A204.1 (cell line): ENCODE measurements around the gene CYP4B1.
"Not testable (repeated sequence)": the region's sequence is repeated elsewhere in the genome, so short reads cannot be mapped to it uniquely, and the experiment has no call there.

Experiments used
- FAIRE-seq: peaks from 2 replicates; lab custom pipeline; 2012; peaks lifted over from hg19 to GRCh38; lab: Jason Lieb, UNC

Gene CYP4B1

GRCh38 chr1:46798810-46799209, at the start of gene CYP4B1:
CYP4B1 (plus strand) TSS chr1:46799046; CDS start chr1:46799082, 36 bp downstream.
- FAIRE-seq = no peak

DNA sequence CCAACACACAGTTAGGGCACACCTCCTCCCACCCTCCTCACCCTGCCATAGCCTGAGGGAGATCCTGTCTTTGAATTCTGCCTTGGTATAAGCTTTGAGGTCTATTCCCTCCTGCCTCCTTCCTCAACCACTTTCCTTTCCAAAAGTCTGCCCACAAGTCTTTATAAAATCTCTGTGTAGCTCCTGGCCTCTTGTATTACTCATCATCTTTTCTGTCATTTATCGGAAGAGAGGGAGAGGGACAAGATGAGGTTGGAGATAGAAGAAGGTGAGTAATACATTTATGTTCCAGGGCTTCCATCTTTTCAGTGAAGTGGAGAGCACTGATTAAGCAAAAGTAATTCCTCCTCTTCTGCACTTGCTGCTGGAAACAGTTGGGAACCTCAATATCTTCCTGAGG, 49.4 kb upstream of the CYP4B1 start:
- FAIRE-seq = no peak

DNA sequence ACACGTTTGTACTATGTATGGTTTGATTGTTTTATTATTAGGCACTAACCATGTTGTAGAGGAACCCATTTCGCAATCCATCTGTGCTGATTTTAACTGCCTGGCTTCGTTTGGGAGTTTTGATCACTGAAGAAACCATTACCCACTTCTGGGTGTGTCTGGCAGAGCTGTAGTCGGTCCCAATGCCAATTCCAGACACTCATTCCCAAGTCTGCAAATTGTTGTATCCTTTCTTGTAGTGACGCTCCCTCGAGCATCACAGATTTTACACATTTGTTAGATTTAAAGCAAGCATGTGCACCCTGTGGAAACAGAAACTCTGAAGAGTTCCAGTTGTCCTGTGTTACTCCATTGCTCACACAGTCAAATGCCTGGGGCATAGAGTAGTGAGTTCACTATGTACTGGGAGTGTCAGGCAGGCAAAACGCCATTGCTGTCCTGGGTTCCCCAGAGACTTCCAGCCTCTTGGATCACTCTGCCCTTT, 48.9 kb upstream of the CYP4B1 start:
- FAIRE-seq = no peak

DNA sequence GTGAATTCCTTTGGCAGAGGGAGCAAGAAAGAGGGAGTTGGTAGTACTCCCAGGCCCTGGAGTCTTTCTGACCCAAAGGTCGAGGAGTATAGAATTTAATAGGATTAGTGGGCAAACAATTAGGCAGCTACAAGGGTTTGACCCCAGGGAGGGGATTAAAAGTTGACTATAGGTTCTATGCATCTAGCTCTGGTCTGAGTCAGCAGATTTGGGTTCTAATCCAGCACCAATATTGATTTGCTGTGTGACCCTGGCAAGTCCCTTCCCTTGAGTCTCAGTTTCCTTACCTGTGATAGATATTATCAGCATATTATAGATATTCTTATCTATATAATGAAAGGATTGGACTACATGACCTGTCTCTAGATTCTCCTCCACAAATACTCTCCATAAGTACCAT, 44.9 kb upstream of the CYP4B1 start:
- FAIRE-seq = no peak

DNA sequence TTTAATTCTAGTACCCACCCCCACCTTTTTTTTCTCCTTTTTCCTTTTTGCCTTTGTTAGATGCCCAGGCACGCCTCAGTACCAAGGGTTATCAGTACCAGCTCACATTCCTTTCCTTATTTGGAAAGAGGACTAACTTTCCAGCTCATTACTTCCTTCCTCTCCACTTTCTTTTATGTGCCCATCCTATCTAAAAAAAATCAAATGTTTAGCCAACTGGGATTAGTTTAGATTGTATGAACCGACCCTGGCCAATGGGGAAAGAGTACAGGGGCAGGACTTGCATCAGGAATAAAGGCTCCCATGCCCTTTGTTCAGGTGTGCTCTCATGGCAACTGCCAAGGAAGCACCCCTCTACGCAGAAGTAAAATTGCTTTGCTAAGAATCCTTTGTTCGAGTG, 44.1 kb upstream of the CYP4B1 start:
- FAIRE-seq = not testable (repeated sequence)

- FAIRE-seq = no peak
These were observed 43.7 kb upstream of the CYP4B1 start for GRCh38 chr1:46755121-46755520.

GRCh38 chr1:46757247-46757955, 41.4 kb upstream of the CYP4B1 start:
- FAIRE-seq = no peak

DNA sequence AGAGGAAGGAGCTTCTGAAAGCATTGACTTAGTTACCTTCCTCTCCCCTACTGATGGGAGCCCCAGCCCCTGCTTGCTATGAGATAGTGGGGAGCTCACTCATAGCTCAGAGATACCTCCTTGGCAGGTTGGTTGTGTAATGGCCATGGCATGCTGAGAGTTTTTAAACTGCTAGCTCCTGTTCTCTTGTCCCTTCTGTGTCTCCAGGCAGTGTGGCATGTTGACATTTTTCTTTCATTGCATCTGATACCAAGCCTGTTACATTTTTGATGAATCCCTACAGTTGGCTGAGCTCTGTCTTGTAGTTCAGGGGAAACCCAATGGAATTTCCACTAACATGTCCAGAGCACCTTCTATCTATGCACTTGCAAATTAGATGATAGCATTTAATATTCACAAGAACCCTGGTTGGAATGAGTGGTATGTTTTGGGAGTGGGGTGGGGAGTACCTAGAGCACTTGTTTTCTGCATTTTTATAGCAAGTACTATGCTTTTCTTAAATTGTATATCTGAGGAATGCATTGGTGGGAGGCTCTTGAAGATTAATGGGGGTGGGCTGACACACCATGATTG, 40.8 kb upstream of the CYP4B1 start:
- no peak for FAIRE-seq

DNA sequence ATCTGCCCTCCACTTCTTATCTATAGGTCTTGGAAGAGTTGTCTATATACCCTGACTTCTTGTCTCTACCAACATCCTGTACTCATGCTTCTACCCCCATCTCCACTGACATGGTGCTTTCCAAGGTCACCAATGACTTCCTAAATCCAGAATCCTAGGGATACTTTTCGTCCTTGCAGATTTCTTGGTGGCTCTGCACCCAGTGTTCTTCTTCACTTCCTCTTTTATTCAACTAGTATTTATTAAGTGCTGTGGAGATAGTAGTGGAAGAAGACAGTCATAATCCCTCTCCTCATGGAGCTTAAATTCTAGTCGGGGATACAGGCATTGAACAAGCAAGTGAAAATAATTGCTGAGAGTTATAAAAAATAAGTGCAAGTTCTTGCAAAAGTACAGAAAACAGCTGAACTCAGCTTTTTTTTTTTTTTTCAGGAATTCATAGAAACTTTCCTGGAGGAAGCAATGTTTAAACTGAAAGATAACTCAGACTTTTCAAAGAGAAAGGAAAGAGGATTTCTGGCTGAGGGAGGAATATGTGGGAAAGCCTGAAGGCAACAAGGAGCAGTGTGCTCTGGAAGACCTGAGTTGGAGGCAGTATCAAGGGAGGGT, 38.2 kb upstream of the CYP4B1 start:
- no peak for FAIRE-seq

- FAIRE-seq = no peak
These were observed 37.1 kb upstream of the CYP4B1 start for GRCh38 chr1:46761740-46762139.

DNA sequence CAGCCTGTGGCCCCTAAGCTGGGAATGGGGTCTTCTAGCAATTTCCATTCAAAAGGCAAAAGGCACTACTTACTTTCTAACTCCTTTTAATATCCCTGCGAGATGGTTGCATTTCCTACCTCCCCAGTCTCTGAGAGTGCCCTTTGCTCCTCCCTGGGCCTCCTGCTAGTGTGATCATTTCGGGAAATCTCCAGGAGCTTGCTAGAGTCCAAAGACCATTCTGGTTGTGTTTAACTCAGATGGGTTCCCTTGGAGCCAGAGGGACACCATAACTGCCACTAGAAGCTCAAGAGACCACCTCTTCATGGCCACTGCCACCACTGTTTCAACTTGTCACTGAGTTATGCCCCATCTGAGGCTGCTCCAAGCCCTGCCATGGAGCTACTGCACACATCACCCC, 34.4 kb upstream of the CYP4B1 start:
- no peak for FAIRE-seq

GRCh38 chr1:46767649-46768282, 31.1 kb upstream of the CYP4B1 start:
- no peak for FAIRE-seq

DNA sequence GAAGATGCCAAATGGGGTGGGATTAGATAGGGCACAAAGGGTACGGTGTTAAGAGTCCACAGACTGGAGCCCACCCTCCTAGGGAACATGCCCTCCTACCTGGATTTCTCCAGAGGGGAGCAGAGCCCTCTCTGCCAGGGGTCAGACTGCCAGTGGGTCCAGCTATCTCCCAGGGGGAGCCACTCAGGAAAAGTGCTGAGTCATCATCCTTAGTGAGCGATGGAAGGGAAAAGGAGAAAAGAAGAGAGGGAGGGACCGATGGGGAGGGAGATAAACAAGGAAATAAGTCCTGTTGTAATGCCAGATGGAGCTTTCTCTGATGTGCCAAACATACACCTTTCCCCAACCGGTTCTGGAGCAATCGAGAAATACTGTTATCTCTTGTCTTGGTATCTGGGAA, 30.4 kb upstream of the CYP4B1 start:
- no peak for FAIRE-seq

DNA sequence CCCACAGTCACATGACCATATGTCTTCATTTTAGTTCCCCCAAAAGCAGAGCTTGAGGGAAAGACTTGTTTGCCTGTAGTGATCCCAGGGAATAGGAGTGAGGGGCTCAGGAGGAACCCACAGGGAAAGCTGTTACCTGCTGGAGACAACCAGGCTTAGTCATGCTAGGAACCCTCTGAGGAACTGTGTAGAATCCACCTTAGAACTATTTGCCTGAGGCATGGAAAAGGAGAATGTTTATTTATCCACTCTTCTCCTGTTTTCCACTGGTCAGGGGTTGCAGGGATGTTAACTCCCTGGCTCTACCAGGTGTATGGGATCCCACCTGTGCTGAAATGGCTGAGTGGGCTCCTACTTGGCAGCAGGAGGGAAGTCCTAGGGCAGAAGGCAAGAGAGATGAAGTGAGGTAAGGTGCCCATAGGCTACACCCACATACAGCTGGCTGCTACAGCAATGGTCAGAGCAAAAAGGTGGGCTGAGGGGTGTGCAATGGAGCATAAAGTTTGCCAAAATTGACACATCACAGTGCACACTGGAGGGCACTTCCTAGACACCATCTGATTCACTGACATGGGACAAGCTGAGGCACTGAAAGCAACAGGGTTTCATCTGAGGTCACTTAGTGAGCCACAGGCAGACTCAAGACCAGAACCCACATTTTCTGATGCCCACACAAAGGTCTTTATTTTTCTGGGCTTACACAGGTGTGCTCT, 29.7 kb upstream of the CYP4B1 start:
- FAIRE-seq = no peak

- no peak for FAIRE-seq
These were observed 28.3 kb upstream of the CYP4B1 start for GRCh38 chr1:46770541-46770940.

DNA sequence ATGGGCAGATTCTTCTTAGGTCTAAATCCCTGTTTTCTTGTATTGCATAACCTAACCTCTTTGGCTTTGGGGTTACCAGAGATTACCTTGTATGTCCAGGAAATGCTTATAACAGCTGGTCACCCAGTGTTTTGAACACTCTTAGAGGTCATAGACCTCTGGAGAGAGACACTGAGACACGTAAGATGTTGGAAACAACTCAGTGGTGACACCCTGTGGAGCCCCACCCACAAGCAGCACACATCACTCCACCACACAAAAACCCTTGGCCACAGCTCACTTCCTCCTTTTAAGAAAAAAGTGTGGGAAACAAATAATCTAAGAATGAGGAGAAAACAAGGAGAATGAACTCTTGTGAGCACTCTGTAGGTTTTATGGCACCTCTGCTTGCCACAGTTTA, 26.3 kb upstream of the CYP4B1 start:
- no peak for FAIRE-seq

DNA sequence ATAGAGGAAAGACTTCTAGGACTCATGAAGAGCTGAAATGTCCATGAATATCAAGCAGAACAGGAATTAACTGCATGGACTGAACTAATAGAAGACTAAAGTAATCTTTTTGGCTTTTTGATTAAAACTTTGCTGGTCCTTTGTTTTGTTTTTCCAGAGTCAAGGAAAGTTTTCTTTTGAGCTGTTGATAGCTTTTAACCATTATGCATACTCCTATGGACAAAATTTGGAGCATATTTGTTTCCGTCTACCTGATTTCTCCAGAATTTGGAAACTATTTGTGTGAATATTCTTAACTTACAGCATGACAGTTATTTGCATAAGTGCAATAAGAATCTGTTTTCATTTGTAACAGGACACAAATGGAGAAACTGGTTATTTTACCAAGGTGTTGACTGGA, 24.5 kb upstream of the CYP4B1 start:
- FAIRE-seq = no peak

GRCh38 chr1:46778456-46778855, 20.4 kb upstream of the CYP4B1 start:
- FAIRE-seq = not testable (repeated sequence)

GRCh38 chr1:46784666-46785065, 14.2 kb upstream of the CYP4B1 start:
- FAIRE-seq = no peak

GRCh38 chr1:46788634-46789033, 10.2 kb upstream of the CYP4B1 start:
- not testable (repeated sequence) for FAIRE-seq

- FAIRE-seq = no peak
These were observed 8.3 kb upstream of the CYP4B1 start for GRCh38 chr1:46790446-46791101.

DNA sequence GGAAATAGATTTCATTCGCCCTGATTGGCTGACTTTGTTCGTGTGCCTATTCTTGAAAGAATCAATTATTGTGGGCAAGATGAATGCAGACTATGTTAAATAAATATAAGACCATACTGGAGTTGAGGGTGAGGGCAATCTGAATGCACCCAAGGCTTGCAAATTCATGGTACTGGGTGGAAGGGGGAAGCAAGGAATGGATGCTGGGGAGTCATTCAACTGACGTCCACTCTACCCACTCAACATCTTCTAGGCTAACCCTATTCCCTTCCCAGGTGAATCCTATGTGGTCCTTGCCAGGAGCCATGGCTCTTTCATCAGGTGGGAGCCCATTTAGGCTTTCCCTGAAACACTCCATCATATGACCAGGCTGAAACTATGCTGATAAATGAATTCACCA, 5.7 kb upstream of the CYP4B1 start:
- no peak for FAIRE-seq
